K562 (cell line): ENCODE data around the gene NELFA. TPM values are rescaled to one million over a fixed set of nuclear protein-coding genes. Genes with fewer than 3 reads are reported as not detected.

Experiments
- BACH1 ChIP-seq: fragments of 200-800 bp; sonication (Bioruptor generic); IDR thresholded peaks from 2 replicates; pipeline ENCODE4 v1.6.1; 2016; ENCODE audit warnings: missing genetic modification characterization, missing compliant biosample characterization
- HNRNPUL1 ChIP-seq: fragments of 200-400 bp; formaldehyde crosslinking; IDR thresholded peaks from 2 replicates; pipeline ENCODE4 v1.6.1; 2017; ENCODE audit warnings: low read length
- SOX6 ChIP-seq: fragments of 450-650 bp; IDR thresholded peaks from 2 replicates; pipeline ENCODE4 v1.6.1; 2014; ENCODE audit warnings: mild to moderate bottlenecking
- STAT6 ChIP-seq: sonication (generic); formaldehyde crosslinking; IDR thresholded peaks from 2 replicates; pipeline ENCODE4 v1.8.1; 2023; ENCODE audit warnings: mild to moderate bottlenecking, missing genetic modification reagents
- ZBTB33 ChIP-seq: sonication (generic); formaldehyde crosslinking; IDR thresholded peaks from 2 replicates; pipeline ENCODE4 v1.8.1; 2023; ENCODE audit warnings: mild to moderate bottlenecking, missing genetic modification reagents
- ZNF232 ChIP-seq: sonication (generic); formaldehyde crosslinking; IDR thresholded peaks from 2 replicates; pipeline ENCODE4 v1.8.0; 2022; ENCODE audit warnings: mild to moderate bottlenecking, missing genetic modification reagents
- ZNF384 ChIP-seq: IDR thresholded peaks from 2 replicates; pipeline ENCODE4 v1.6.1; 2012; ENCODE audit warnings: low read depth, low read length, improper control_type of control experiment
- ZNF592 ChIP-seq: fragments of 450-650 bp; IDR thresholded peaks from 2 replicates; pipeline ENCODE4 v1.6.1; 2017; ENCODE audit warnings: antibody characterized with exemption, mild to moderate bottlenecking
- ZNF644 ChIP-seq: fragments of 200-800 bp; sonication (Bioruptor generic); IDR thresholded peaks from 2 replicates; pipeline ENCODE4 v1.6.1; 2016; ENCODE audit warnings: low read depth, missing genetic modification characterization, missing compliant biosample characterization
- ZNF696 ChIP-seq: fragments of 250-450 bp; sonication (Bioruptor Pico); conservative IDR thresholded peaks from 2 replicates; pipeline ENCODE4 v1.4.0; 2020; ENCODE audit warnings: mild to moderate bottlenecking, moderate library complexity
- polyA plus RNA-seq, 8 experiments: library from polyadenylated mRNA; depleted of rRNA in 4 of 8; stranded (reverse) in 5 of 8; unstranded in 3 of 8; fragments of >200 nt; fragmentation: Nextera tagmentation in 2 of 8; fragmentation: Illumina TruSeq in 1 of 8; extraction: Ambion mirVana in 2 of 8; extraction: Trizol in 1 of 8; gene quantifications; 2 replicates each; pipeline versions ENCODE4 v1.2.1 to v1.2.3, GENCODE V29; 2011 to 2014; ENCODE audit warnings: inconsistent platforms in 1 of 8, missing spikeins in 1 of 8
- total RNA-seq, 7 experiments: library from RNA; depleted of rRNA in 6 of 7; stranded (reverse); fragments of >200 nt in 6 of 7; fragmentation: Illumina TruSeq in 2 of 7; extraction: Trizol in 2 of 7; gene quantifications; 2 replicates each; pipeline versions ENCODE4 v1.2.1 to v1.2.3, GENCODE V29; 2011 to 2021; ENCODE audit warnings: low replicate concordance in 1 of 7
- TF ChIP-seq, protein P1 (sequence below): sonication (generic); formaldehyde crosslinking; IDR thresholded peaks from 2 replicates; pipeline ENCODE4 v1.8.1; 2023; ENCODE audit warnings: mild to moderate bottlenecking, missing genetic modification reagents
- TF ChIP-seq, protein P2 (sequence below): fragments of 450-650 bp; IDR thresholded peaks from 2 replicates; pipeline ENCODE4 v1.6.1; 2016; ENCODE audit warnings: borderline replicate concordance
- TF ChIP-seq, protein P3 (sequence below): fragments of 250-450 bp; sonication (Bioruptor Pico); IDR thresholded peaks from 2 replicates; pipeline ENCODE4 v1.8.0; 2022; ENCODE audit warnings: moderate library complexity, mild to moderate bottlenecking, inconsistent platforms

NELFA gene
- total and polyA plus RNA-seq, 9 of the 15 experiments (the other 6 are each of a cell fraction or from before 2014, with no cell fraction given): 0.76 to 59.6 (median 14.8) TPM

DNA sequence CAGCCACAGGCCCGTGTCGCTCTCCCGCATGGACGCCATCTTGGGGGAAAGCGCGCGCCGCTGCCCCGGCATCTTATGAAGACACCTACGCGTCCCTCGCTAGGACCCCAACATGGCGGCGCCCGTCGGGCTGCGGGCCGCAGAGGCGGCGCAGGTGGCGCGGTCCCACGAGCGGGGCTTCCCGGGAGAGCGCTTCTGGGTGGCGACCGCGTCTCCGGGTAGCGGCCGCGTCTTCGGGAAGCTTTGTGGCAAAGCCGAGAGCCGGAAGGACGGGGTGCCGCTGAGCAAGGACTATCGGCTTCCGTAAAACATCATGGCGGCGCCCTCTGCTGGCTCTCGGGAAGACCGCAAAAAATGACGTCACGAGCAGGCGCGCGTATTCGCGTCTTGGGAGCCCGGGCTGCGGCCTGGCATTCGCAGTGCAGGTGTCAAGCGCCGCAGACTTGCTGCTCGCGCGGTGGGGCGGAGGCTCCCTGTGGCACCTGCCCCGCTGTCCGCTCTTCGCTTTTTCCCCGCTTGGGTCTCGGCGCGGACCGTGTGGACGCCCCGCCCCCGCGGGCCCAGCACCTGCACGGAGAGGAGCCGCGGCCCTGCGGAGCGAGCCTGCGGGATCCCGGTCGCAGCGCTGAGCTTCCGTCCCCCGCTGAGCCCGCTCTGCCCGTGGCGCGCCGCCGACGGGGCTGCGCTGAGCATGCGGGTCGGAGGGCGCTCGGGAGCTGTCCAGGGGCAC is at the start of gene NELFA (continued):
- TF ChIP-seq, protein P1, sequence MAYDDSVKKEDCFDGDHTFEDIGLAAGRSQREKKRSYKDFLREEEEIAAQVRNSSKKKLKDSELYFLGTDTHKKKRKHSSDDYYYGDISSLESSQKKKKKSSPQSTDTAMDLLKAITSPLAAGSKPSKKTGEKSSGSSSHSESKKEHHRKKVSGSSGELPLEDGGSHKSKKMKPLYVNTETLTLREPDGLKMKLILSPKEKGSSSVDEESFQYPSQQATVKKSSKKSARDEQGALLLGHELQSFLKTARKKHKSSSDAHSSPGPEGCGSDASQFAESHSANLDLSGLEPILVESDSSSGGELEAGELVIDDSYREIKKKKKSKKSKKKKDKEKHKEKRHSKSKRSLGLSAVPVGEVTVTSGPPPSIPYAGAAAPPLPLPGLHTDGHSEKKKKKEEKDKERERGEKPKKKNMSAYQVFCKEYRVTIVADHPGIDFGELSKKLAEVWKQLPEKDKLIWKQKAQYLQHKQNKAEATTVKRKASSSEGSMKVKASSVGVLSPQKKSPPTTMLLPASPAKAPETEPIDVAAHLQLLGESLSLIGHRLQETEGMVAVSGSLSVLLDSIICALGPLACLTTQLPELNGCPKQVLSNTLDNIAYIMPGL (CRISPR knock-in tag): peak; percentile 94
- TF ChIP-seq ZNF384 (no peak), ZNF232 (CRISPR knock-in tag) (peak; percentile 64; the same call in 1 of the 2 replicates), STAT6 (CRISPR knock-in tag) (peak; percentile 82; the same call in 1 of the 2 replicates), ZNF644 (tag) (peak; percentile 97), HNRNPUL1 (no peak), ZBTB33 (peak; percentile 81), ZNF592 (peak; percentile 65), BACH1 (peak; percentile 75; the same call in 1 of the 2 replicates), ZNF696 (CRISPR knock-in tag) (no peak), SOX6 (peak; percentile 20; the same call in 1 of the 2 replicates)
- TF ChIP-seq, protein P2, sequence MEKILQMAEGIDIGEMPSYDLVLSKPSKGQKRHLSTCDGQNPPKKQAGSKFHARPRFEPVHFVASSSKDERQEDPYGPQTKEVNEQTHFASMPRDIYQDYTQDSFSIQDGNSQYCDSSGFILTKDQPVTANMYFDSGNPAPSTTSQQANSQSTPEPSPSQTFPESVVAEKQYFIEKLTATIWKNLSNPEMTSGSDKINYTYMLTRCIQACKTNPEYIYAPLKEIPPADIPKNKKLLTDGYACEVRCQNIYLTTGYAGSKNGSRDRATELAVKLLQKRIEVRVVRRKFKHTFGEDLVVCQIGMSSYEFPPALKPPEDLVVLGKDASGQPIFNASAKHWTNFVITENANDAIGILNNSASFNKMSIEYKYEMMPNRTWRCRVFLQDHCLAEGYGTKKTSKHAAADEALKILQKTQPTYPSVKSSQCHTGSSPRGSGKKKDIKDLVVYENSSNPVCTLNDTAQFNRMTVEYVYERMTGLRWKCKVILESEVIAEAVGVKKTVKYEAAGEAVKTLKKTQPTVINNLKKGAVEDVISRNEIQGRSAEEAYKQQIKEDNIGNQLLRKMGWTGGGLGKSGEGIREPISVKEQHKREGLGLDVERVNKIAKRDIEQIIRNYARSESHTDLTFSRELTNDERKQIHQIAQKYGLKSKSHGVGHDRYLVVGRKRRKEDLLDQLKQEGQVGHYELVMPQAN: no peak
- TF ChIP-seq, protein P3, sequence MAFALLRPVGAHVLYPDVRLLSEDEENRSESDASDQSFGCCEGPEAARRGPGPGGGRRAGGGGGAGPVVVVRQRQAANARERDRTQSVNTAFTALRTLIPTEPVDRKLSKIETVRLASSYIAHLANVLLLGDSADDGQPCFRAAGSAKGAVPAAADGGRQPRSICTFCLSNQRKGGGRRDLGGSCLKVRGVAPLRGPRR (CRISPR knock-in tag): no peak
